ENCODE data around the gene SPG7.

- TF ChIP-seq, protein P1, sequence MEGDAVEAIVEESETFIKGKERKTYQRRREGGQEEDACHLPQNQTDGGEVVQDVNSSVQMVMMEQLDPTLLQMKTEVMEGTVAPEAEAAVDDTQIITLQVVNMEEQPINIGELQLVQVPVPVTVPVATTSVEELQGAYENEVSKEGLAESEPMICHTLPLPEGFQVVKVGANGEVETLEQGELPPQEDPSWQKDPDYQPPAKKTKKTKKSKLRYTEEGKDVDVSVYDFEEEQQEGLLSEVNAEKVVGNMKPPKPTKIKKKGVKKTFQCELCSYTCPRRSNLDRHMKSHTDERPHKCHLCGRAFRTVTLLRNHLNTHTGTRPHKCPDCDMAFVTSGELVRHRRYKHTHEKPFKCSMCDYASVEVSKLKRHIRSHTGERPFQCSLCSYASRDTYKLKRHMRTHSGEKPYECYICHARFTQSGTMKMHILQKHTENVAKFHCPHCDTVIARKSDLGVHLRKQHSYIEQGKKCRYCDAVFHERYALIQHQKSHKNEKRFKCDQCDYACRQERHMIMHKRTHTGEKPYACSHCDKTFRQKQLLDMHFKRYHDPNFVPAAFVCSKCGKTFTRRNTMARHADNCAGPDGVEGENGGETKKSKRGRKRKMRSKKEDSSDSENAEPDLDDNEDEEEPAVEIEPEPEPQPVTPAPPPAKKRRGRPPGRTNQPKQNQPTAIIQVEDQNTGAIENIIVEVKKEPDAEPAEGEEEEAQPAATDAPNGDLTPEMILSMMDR (IDR thresholded peaks at IDR 0.05), result no peak
- no peak for TF ChIP-seq POLR2A (IDR thresholded peaks at IDR 0.05)
Observed at GRCh38 chr16:89606006-89606405, 97.8 kb downstream of the SPG7 start.
